Measurements from ENCODE around the gene EWSR1.
"Not testable (repeated sequence)": the region's sequence is repeated elsewhere in the genome, so short reads cannot be mapped to it uniquely, and the experiment has no call there.

EWSR1 gene

DNA sequence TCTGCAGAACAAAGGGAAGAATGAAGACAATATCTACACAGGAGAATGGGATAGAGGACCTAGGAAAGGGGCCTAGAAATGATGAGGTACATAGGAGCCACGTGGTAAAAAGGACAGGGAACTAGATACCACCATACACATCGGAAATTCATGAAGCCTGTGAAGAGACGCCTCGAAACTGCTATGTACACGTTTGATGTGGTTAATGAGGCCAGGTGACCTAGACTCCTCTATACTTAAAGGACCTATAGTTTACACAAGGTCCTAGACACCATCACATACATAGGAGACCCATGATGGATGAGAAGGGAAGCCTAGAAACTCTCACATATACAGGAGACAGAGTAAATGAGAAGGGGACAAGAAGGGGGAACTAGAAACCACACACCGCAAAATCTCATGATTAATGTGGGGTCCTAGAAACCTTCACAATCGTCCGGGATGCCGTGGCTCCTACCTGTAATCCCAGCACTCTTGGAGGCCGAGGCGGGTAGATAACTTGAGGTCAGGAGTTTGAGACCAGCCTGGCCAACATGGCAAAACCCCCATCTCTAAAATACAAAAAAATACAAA lies 24.1 kb upstream of the EWSR1 start:
- Histone ChIP-seq H3K9me3 (ENCODE audit: control insufficient read depth, insufficient read depth, low read length) (no peaks in the 10 kb centered on the region), H3K27me3 (ENCODE audit: control insufficient read depth, low read length) (peaks cover 8% of the 10 kb centered on the region; the same call in 1 of the 2 replicates)

GRCh38 chr22:29244785-29245625 lies 23.1 kb upstream of the EWSR1 start:
- Histone ChIP-seq H3K27me3 (ENCODE audit: control insufficient read depth, low read length) (peaks cover 6% of the 10 kb centered on the region; the same call in 1 of the 2 replicates), H4K20me1 (ENCODE audit: control insufficient read depth, insufficient read depth, low read depth, low read length) (no peaks in the 10 kb centered on the region), H3K4me2 (ENCODE audit: low read length) (no peak overlapping the region), H3K4me1 (ENCODE audit: control insufficient read depth, low read length) (no peaks in the 10 kb centered on the region), H3K4me3 (ENCODE audit: low read length) (no peak overlapping the region), H3K79me2 (ENCODE audit: control insufficient read depth, low read length) (no peaks in the 10 kb centered on the region), H3K36me3 (ENCODE audit: control insufficient read depth, low read length) (no peaks in the 10 kb centered on the region), H3K27ac (ENCODE audit: low read depth, low read length) (no peak overlapping the region), H3K9me3 (ENCODE audit: control insufficient read depth, insufficient read depth, low read length) (no peaks in the 10 kb centered on the region), H3K9me2 (replicated peaks; ENCODE audit: control insufficient read depth, low read length) (no peaks in the 10 kb centered on the region), H3F3A (ENCODE audit: control insufficient read depth, insufficient read depth) (no peaks in the 10 kb centered on the region)
- no peak for TF ChIP-seq EZH2phosphoT487 (IDR thresholded peaks at IDR 0.05; ENCODE audit: borderline replicate concordance, low read length)
- TF ChIP-seq, protein P1, sequence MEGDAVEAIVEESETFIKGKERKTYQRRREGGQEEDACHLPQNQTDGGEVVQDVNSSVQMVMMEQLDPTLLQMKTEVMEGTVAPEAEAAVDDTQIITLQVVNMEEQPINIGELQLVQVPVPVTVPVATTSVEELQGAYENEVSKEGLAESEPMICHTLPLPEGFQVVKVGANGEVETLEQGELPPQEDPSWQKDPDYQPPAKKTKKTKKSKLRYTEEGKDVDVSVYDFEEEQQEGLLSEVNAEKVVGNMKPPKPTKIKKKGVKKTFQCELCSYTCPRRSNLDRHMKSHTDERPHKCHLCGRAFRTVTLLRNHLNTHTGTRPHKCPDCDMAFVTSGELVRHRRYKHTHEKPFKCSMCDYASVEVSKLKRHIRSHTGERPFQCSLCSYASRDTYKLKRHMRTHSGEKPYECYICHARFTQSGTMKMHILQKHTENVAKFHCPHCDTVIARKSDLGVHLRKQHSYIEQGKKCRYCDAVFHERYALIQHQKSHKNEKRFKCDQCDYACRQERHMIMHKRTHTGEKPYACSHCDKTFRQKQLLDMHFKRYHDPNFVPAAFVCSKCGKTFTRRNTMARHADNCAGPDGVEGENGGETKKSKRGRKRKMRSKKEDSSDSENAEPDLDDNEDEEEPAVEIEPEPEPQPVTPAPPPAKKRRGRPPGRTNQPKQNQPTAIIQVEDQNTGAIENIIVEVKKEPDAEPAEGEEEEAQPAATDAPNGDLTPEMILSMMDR (IDR thresholded peaks at IDR 0.05; ENCODE audit: low read depth, low read length, poor library complexity, severe bottlenecking), result no peak

More for the DNA sequence above, 24.1 kb upstream of the EWSR1 start:
- Histone ChIP-seq H4K20me1 (ENCODE audit: control insufficient read depth, insufficient read depth, low read depth, low read length) (no peaks in the 10 kb centered on the region), H3F3A (ENCODE audit: control insufficient read depth, insufficient read depth) (no peaks in the 10 kb centered on the region), H3K27ac (ENCODE audit: low read depth, low read length) (no peak overlapping the region), H3K36me3 (ENCODE audit: control insufficient read depth, low read length) (no peaks in the 10 kb centered on the region), H3K4me1 (ENCODE audit: control insufficient read depth, low read length) (no peaks in the 10 kb centered on the region), H3K4me2 (ENCODE audit: low read length) (no peak overlapping the region), H3K9me2 (replicated peaks; ENCODE audit: control insufficient read depth, low read length) (no peaks in the 10 kb centered on the region), H3K4me3 (ENCODE audit: low read length) (no peak overlapping the region), H3K79me2 (ENCODE audit: control insufficient read depth, low read length) (no peaks in the 10 kb centered on the region)
- TF ChIP-seq, protein P1 (IDR thresholded peaks at IDR 0.05; ENCODE audit: low read depth, low read length, poor library complexity, severe bottlenecking), result no peak
- TF ChIP-seq EZH2phosphoT487 (IDR thresholded peaks at IDR 0.05; ENCODE audit: borderline replicate concordance, low read length), result no peak

DNA sequence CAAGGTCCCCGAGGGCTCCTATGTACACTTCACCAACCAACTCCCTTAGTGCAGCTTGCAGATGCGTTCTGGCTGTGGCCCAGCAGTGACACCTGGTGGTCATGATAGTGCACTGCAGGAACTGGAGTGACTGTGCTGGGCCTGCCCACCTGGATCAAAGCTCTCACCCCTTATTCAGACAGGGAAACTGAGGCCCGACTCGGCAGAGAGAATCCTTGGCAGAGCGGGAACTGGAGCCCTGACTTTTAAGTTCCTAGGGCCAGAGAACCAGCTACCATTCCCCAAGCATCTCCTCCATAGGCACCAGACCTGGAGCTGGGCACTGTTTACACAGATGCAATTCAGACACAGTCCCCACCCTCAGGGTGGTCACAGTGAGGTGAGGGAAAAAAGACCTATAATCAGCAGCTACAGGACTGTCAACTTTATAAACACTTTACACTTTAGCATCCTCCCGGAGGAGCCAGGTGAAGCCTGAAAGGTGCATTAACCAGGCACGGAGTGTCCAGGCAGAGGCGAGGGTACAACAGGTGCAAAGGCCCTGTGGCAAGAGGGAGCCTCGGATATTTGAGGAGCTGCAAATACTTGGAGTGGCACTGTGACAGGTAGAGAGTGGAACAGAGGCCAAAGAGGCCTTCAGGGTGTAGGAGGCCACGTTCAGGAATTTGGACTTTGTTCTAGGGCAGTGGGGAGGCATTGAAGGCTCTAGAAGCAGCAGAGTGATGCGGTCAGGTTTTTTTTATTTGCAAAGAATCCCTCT lies 22.3 kb upstream of the EWSR1 start:
- TF ChIP-seq, protein P1 (IDR thresholded peaks at IDR 0.05; ENCODE audit: low read depth, low read length, poor library complexity, severe bottlenecking), result peak; percentile 97
- no peak for TF ChIP-seq EZH2phosphoT487 (IDR thresholded peaks at IDR 0.05; ENCODE audit: borderline replicate concordance, low read length)
- no peak overlapping the region for H3K4me2 ChIP-seq (ENCODE audit: low read length)
- H3K27me3 ChIP-seq (ENCODE audit: control insufficient read depth, low read length), result peaks cover 6% of the 10 kb centered on the region; the same call in 1 of the 2 replicates
- H3F3A ChIP-seq (ENCODE audit: control insufficient read depth, insufficient read depth), result no peaks in the 10 kb centered on the region
- no peak overlapping the region for H3K4me3 ChIP-seq (ENCODE audit: low read length)
- no peaks in the 10 kb centered on the region for H3K9me2 ChIP-seq (replicated peaks; ENCODE audit: control insufficient read depth, low read length)
- no peaks in the 10 kb centered on the region for H3K9me3 ChIP-seq (ENCODE audit: control insufficient read depth, insufficient read depth, low read length)
- no peak overlapping the region for H3K27ac ChIP-seq (ENCODE audit: low read depth, low read length)
- no peaks in the 10 kb centered on the region for H3K79me2 ChIP-seq (ENCODE audit: control insufficient read depth, low read length)
- no peaks in the 10 kb centered on the region for H4K20me1 ChIP-seq (ENCODE audit: control insufficient read depth, insufficient read depth, low read depth, low read length)
- H3K4me1 ChIP-seq (ENCODE audit: control insufficient read depth, low read length), result no peaks in the 10 kb centered on the region
- H3K36me3 ChIP-seq (ENCODE audit: control insufficient read depth, low read length), result no peaks in the 10 kb centered on the region

DNA sequence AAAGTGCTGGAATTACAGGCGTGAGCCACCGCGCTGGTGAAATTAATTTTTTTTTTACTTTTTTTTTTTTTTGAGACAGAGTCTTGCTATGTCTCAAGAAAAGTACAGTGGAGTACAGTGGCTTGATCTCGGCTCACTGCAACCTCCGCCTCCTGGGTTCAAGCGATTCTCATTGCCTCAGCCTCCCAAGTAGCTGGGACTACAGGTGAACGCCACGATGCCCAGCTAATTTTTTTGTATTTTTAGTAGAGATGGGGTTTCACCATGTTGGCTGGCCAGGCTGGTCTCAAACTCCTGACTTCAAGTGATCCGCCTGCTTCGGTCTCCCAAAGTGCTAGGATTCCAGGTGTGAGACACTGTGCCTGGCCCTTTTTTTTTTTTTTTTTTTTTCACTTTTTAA lies 20.2 kb upstream of the EWSR1 start:
- H3K9me3 ChIP-seq (ENCODE audit: control insufficient read depth, insufficient read depth, low read length); H3K27me3 ChIP-seq (ENCODE audit: control insufficient read depth, low read length); H3K27ac ChIP-seq (ENCODE audit: low read depth, low read length); H3K9me2 ChIP-seq (replicated peaks; ENCODE audit: control insufficient read depth, low read length); H3K79me2 ChIP-seq (ENCODE audit: control insufficient read depth, low read length); H3K36me3 ChIP-seq (ENCODE audit: control insufficient read depth, low read length); H3K4me3 ChIP-seq (ENCODE audit: low read length); H3K4me2 ChIP-seq (ENCODE audit: low read length); H4K20me1 ChIP-seq (ENCODE audit: control insufficient read depth, insufficient read depth, low read depth, low read length); H3F3A ChIP-seq (ENCODE audit: control insufficient read depth, insufficient read depth); H3K4me1 ChIP-seq (ENCODE audit: control insufficient read depth, low read length): not testable (repeated sequence)
